NT2/D1 (cell line): Measurements from ENCODE around the gene AHR.

Source experiments
- DNase-seq: peaks from one replicate; pipeline ENCODE4 v3.0.0-alpha.2; 2011; ENCODE audit warnings: low read depth, low spot score
- H3K27me3 ChIP-seq: 2 replicates; pipeline ENCODE4 v1.6.0; 2011; ENCODE audit warnings: mild to moderate bottlenecking; ENCODE audit not compliant: insufficient read length, insufficient read depth
- H3K36me3 ChIP-seq: 2 replicates; pipeline ENCODE4 v1.6.1; 2011; ENCODE audit warnings: mild to moderate bottlenecking, low read length, mixed read lengths; ENCODE audit not compliant: insufficient read depth, insufficient read length
- H3K4me1 ChIP-seq: 2 replicates; pipeline ENCODE4 v1.5.1; 2011; ENCODE audit not compliant: insufficient read depth, insufficient read length
- H3K4me3 ChIP-seq: 2 replicates; pipeline ENCODE4 v1.5.1; 2011; ENCODE audit warnings: low read depth; ENCODE audit not compliant: insufficient read length
- H3K9ac ChIP-seq: 2 replicates; pipeline ENCODE4 v1.6.0; 2011; ENCODE audit warnings: low read depth; ENCODE audit not compliant: insufficient read length
- H3K9me3 ChIP-seq: 2 replicates; pipeline ENCODE4 v1.5.1; 2011; ENCODE audit warnings: mild to moderate bottlenecking, low read length; ENCODE audit not compliant: insufficient read depth
- SUZ12 ChIP-seq: IDR thresholded peaks from 2 replicates; pipeline ENCODE4 v1.6.1; 2011; ENCODE audit not compliant: insufficient read length, insufficient read depth; ENCODE audit errors: extremely low read depth
- YY1 ChIP-seq: IDR thresholded peaks from 2 replicates; pipeline ENCODE4 v1.6.1; 2011; ENCODE audit not compliant: insufficient read length, insufficient read depth
- ZNF274 ChIP-seq: IDR thresholded peaks from 2 replicates; pipeline ENCODE4 v1.6.1; 2011; ENCODE audit warnings: mild to moderate bottlenecking, low read depth, low read length

The AHR gene

DNA sequence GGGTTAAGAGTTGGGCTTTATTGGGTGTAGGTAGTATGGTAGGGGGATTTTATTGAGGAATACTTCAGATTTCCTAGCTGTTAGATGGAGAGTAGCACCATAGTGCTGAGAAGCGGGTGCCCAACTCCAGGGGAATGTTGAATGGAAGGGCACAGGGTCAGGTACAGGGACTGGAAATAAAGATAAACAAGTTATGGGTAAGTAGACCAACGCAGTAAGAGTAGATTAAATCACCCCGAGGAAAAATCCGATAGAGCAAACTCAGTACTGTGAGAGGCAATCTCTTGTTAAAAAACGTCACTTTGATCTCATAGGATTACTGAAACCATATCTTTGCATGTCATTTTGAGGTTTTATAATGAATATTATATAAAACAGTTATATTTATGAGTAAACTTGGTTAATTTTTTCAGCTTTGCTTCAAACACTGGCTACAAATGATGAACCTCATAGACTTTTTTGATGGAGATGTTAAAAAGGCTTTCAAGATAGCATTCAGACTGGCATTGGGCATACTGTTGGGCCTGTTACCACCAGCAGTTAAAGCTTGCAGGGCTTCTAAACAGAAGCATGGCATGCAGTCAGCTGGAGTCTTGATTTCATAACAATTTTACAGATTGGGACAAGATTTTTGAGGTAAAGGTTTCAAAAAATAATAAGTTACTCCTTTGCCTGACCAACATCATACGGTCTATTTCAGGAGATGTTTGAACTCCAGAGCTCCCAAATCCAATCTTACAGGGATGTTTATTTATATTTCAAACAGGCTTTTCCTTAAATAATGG lies 7.1 kb downstream of the AHR start:
- DNase-seq: no peak

DNA sequence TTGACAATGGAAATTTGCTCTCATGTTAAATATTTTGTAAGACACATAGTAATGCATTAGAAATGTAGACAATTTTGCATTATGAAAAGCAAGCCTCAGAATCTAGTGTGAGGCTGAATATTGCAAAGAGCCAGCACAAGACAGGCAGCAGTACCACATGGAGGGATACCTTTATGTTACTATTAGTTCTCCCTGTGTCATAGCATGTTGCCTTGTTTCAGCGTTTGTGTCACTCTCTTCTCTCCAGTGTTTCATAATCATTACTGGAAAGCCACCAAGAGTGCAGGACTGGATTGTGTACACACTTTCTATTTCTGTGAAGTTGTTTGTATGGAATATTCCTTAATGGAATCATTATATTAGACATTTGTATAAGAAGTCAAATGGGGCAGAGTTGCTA lies 8.5 kb downstream of the AHR start:
- TF ChIP-seq SUZ12 (no peak), YY1 (no peak), ZNF274 (no peak)
- H3K4me3 ChIP-seq: no peak overlapping the region
- DNase-seq: no peak

More for the DNA sequence above, 7.1 kb downstream of the AHR start:
- H3K36me3 ChIP-seq: no peaks in the 10 kb centered on the region
- H3K27me3 ChIP-seq: no peaks in the 10 kb centered on the region
- H3K4me3 ChIP-seq: no peak overlapping the region
- no peak for TF ChIP-seq YY1
- TF ChIP-seq ZNF274: no peak
- TF ChIP-seq SUZ12: no peak
- H3K9ac ChIP-seq: no peak overlapping the region
- H3K4me1 ChIP-seq: no peaks in the 10 kb centered on the region
- H3K9me3 ChIP-seq: no peaks in the 10 kb centered on the region

DNA sequence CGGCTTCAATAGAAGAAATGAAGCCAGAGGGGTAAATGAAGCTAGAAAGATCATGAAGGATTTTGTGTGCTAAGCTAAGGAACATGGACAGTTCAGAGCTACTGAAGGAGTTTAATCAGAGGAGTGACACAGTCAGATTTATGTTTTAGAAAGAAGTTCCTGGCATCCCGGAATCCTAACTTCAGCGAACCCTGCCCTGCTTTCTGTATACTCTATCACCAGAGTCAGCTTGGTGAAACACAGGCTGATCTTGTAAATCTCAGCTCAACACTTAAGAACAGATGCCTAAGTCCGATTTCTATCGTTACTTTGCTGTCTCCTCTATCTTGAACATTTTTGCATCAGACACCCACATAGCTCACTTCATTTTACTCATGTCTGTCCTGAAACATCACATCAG lies 9.1 kb downstream of the AHR start:
- no peaks in the 10 kb centered on the region for H3K4me1 ChIP-seq
- no peak overlapping the region for H3K4me3 ChIP-seq
- TF ChIP-seq ZNF274: no peak
- TF ChIP-seq SUZ12: no peak
- TF ChIP-seq YY1: no peak
- no peak for DNase-seq
- no peaks in the 10 kb centered on the region for H3K36me3 ChIP-seq
- H3K9me3 ChIP-seq: no peaks in the 10 kb centered on the region
- no peaks in the 10 kb centered on the region for H3K27me3 ChIP-seq
- H3K9ac ChIP-seq: no peak overlapping the region

More for the DNA sequence above, 8.5 kb downstream of the AHR start:
- no peaks in the 10 kb centered on the region for H3K4me1 ChIP-seq
- H3K9ac ChIP-seq: no peak overlapping the region
- H3K36me3 ChIP-seq: no peaks in the 10 kb centered on the region
- no peaks in the 10 kb centered on the region for H3K27me3 ChIP-seq
- H3K9me3 ChIP-seq: no peaks in the 10 kb centered on the region

DNA sequence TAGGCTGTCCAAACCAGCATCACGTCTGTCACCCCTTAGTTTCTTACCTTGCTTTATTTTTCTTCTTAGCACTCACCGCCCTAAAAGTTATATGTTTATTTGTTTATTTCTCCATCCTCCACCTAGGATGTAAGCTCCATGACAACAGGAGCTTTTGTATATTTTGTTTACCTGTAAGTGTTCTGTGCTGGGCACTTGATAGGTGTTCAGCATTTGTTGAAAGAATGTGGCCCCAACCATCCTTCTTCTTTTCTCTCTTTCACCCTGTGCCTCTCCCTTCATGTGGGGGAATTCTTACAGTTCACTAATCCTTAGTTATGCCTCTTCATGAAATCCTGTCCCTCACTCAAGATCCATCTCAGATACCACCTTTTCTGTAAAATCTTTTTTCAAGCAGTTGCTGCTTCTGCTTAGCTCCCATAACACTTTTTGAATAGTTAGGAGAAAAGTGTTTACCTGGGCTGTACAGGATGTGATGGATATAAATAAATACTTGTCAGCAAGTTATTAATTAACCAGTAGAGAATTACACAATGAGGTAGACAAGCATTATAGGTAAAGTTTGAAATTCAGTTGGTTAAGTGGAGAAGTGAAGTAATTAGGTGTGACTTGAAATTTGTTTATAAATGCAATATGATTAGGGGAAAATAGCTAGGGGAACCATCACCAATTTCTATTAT lies 9.7 kb downstream of the AHR start:
- Histone ChIP-seq H3K36me3 (no peaks in the 10 kb centered on the region), H3K9me3 (no peaks in the 10 kb centered on the region), H3K4me1 (no peaks in the 10 kb centered on the region), H3K4me3 (no peak overlapping the region), H3K9ac (no peak overlapping the region), H3K27me3 (no peaks in the 10 kb centered on the region)
- DNase-seq: no peak
- no peak for TF ChIP-seq SUZ12
- no peak for TF ChIP-seq ZNF274
- no peak for TF ChIP-seq YY1

DNA sequence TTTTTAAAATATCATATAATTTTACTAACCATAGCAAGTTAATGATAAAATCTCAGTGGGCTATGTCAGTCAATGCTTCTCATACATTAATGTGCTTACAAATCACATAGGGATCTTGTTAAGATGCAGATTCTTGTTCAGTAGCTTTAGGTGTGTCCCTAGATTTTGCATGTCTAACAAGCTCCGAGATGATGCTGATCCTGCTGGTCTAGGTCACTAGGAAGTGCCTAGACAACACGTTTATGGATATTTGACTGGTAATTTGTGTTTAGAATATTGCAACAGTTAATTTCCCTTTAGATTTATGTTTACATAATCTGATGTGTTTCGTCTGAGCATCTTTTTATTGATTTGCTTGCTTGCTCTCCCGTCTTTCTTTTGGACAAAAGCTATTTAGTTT lies 12.7 kb downstream of the AHR start:
- H3K9ac ChIP-seq: no peak overlapping the region
- no peak for DNase-seq
- H3K9me3 ChIP-seq: no peaks in the 10 kb centered on the region
- H3K27me3 ChIP-seq: no peaks in the 10 kb centered on the region
- TF ChIP-seq YY1: no peak
- TF ChIP-seq ZNF274: no peak
- no peak for TF ChIP-seq SUZ12
- no peaks in the 10 kb centered on the region for H3K36me3 ChIP-seq
- H3K4me3 ChIP-seq: no peak overlapping the region
- no peaks in the 10 kb centered on the region for H3K4me1 ChIP-seq

DNA sequence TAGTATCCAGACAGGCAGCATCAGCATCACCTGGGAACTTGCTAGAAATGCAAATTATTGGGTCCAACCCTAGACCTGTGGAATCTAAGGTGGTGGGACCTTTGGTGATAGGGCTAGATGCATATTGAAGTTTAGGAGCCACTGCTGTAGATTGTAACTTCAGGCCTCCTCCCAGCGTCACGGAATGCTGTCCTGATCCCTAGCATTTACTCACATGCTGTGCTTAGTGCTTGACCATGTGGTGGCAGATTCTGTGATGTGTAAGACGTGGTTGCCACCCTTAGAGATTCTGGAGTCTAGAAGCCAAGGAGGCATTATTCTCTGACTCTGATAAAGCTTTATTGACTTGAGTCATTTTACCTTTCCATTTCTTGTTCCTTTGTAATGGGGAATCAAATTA lies 13.5 kb downstream of the AHR start:
- Histone ChIP-seq H3K4me1 (no peaks in the 10 kb centered on the region), H3K9me3 (no peaks in the 10 kb centered on the region), H3K36me3 (no peaks in the 10 kb centered on the region), H3K27me3 (no peaks in the 10 kb centered on the region), H3K4me3 (no peak overlapping the region), H3K9ac (no peak overlapping the region)
- no peak for TF ChIP-seq SUZ12
- no peak for TF ChIP-seq YY1
- TF ChIP-seq ZNF274: no peak
- no peak for DNase-seq

DNA sequence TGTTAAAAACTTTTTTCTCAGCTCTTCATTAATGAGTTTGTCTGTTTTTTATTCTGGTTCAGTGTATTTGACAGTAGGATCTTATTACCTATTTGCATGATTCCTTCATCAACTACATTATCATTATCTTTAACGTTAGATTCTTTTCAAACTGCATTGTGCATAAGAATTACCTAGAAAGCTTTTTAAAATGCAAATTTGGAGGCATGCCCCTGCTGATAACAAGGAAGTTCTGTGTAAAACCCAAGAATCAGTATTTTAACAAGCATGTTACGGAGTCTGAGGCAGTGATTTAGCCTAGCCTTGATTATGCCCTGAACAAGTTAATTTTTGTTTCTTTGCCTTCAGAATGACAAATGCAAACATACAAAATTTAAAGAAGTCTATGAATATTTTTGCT lies 14.2 kb downstream of the AHR start:
- no peak overlapping the region for H3K9ac ChIP-seq
- H3K27me3 ChIP-seq: no peaks in the 10 kb centered on the region
- no peak for DNase-seq
- no peak for TF ChIP-seq SUZ12
- no peak for TF ChIP-seq ZNF274
- no peak for TF ChIP-seq YY1
- H3K36me3 ChIP-seq: no peaks in the 10 kb centered on the region
- H3K4me3 ChIP-seq: no peak overlapping the region
- H3K9me3 ChIP-seq: no peaks in the 10 kb centered on the region
- no peaks in the 10 kb centered on the region for H3K4me1 ChIP-seq
